Measurements from ENCODE around the gene PITRM1.
A peak's percentile ranks its signal among the peaks of the same experiment; 100 is the strongest.

PITRM1 gene

DNA sequence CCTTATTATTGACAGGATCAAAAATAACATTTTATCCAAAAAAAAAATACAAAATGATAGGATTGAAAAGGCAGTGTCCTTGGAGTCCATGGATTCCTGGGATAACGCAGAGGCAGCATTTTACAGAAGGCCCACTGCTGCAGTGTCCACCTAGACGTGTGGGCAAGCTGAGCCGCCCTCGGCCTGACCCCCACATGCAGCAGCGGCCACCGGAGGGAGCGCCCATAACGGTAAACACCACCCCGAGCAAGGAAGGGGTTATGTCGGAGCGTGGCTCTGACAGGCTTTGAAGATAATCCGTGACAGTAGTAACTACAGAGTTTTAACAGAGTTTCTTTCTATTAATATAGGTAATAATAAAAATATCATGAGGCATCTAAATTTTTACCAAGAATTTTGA is 45.3 kb upstream of the PITRM1 start:
- Histone ChIP-seq H3K27me3 (ENCODE audit: insufficient read depth, low read length, poor library complexity) (no peaks in the 10 kb centered on the region), H3K4me2 (ENCODE audit: low read length) (no peak overlapping the region), H3K9ac (ENCODE audit: low read length) (no peak overlapping the region), H2BK15ac (replicated peaks; ENCODE audit: low read depth) (no peak overlapping the region), H3K79me1 (ENCODE audit: low read length) (no peaks in the 10 kb centered on the region), H3K79me2 (ENCODE audit: control insufficient read depth, insufficient read depth, low read length) (no peaks in the 10 kb centered on the region), H2BK5ac (ENCODE audit: low read length) (no peak overlapping the region), H2BK120ac (ENCODE audit: low read depth, low read length) (no peak overlapping the region), H3K4me1 (ENCODE audit: control insufficient read depth, low read depth, low read length) (peaks cover 3% of the 10 kb centered on the region), H3K23ac (ENCODE audit: low read length) (no peak overlapping the region), H3K18ac (ENCODE audit: low read length) (no peak overlapping the region), H2AK5ac (ENCODE audit: low read length) (no peak overlapping the region), H3K56ac (ENCODE audit: low read length) (no peak overlapping the region), H4K5ac (ENCODE audit: low read length) (no peak overlapping the region), H3K4ac (ENCODE audit: low read depth, low read length) (no peak overlapping the region), H4K8ac (ENCODE audit: low read depth, low read length) (no peak overlapping the region), H3K36me3 (ENCODE audit: control insufficient read depth, insufficient read depth, low read length) (no peaks in the 10 kb centered on the region), H3K4me3 (ENCODE audit: low read length) (no peak overlapping the region), H3K27ac (ENCODE audit: low read depth, low read length) (no peak overlapping the region)
- DNase-seq, result no peak
- no CpG with 5 or more reads among the region's 12 CpGs for WGBS (ENCODE audit: extremely low coverage, insufficient coverage, low lambda C conversion rate)

GRCh38 chr10:3217301-3217700 is 44.7 kb upstream of the PITRM1 start:
- Histone ChIP-seq H3K4me2 (ENCODE audit: low read length) (no peak overlapping the region), H3K4ac (ENCODE audit: low read depth, low read length) (no peak overlapping the region), H2BK15ac (replicated peaks; ENCODE audit: low read depth) (no peak overlapping the region), H4K8ac (ENCODE audit: low read depth, low read length) (no peak overlapping the region), H3K27ac (ENCODE audit: low read depth, low read length) (no peak overlapping the region), H3K56ac (ENCODE audit: low read length) (no peak overlapping the region), H3K4me3 (ENCODE audit: low read length) (no peak overlapping the region), H2BK120ac (ENCODE audit: low read depth, low read length) (no peak overlapping the region), H2AK5ac (ENCODE audit: low read length) (no peak overlapping the region), H3K9ac (ENCODE audit: low read length) (no peak overlapping the region), H3K27me3 (ENCODE audit: insufficient read depth, low read length, poor library complexity) (no peaks in the 10 kb centered on the region), H3K36me3 (ENCODE audit: control insufficient read depth, insufficient read depth, low read length) (no peaks in the 10 kb centered on the region), H3K79me1 (ENCODE audit: low read length) (no peaks in the 10 kb centered on the region), H3K79me2 (ENCODE audit: control insufficient read depth, insufficient read depth, low read length) (no peaks in the 10 kb centered on the region), H2BK5ac (ENCODE audit: low read length) (no peak overlapping the region), H3K23ac (ENCODE audit: low read length) (no peak overlapping the region), H3K18ac (ENCODE audit: low read length) (no peak overlapping the region), H3K4me1 (ENCODE audit: control insufficient read depth, low read depth, low read length) (peaks cover 3% of the 10 kb centered on the region), H4K5ac (ENCODE audit: low read length) (no peak overlapping the region)
- no CpG with 5 or more reads among the region's 2 CpGs for WGBS (ENCODE audit: extremely low coverage, insufficient coverage, low lambda C conversion rate)
- no peak for DNase-seq

GRCh38 chr10:3215153-3215775 is 42.7 kb upstream of the PITRM1 start:
- DNase-seq, result no peak
- H3K23ac ChIP-seq (ENCODE audit: low read length), result no peak overlapping the region
- H4K5ac ChIP-seq (ENCODE audit: low read length), result no peak overlapping the region
- no CpG with 5 or more reads among the region's 14 CpGs for WGBS (ENCODE audit: extremely low coverage, insufficient coverage, low lambda C conversion rate)
- no peak overlapping the region for H3K18ac ChIP-seq (ENCODE audit: low read length)
- no peak overlapping the region for H3K4ac ChIP-seq (ENCODE audit: low read depth, low read length)
- H2AK5ac ChIP-seq (ENCODE audit: low read length), result no peak overlapping the region
- H3K4me3 ChIP-seq (ENCODE audit: low read length), result no peak overlapping the region
- H3K36me3 ChIP-seq (ENCODE audit: control insufficient read depth, insufficient read depth, low read length), result no peaks in the 10 kb centered on the region
- H3K4me1 ChIP-seq (ENCODE audit: control insufficient read depth, low read depth, low read length), result peaks cover 3% of the 10 kb centered on the region
- no peak overlapping the region for H2BK5ac ChIP-seq (ENCODE audit: low read length)
- no peaks in the 10 kb centered on the region for H3K27me3 ChIP-seq (ENCODE audit: insufficient read depth, low read length, poor library complexity)
- no peak overlapping the region for H3K27ac ChIP-seq (ENCODE audit: low read depth, low read length)
- no peak overlapping the region for H3K4me2 ChIP-seq (ENCODE audit: low read length)
- no peaks in the 10 kb centered on the region for H3K79me2 ChIP-seq (ENCODE audit: control insufficient read depth, insufficient read depth, low read length)
- no peak overlapping the region for H2BK15ac ChIP-seq (replicated peaks; ENCODE audit: low read depth)
- H4K8ac ChIP-seq (ENCODE audit: low read depth, low read length), result no peak overlapping the region
- H3K56ac ChIP-seq (ENCODE audit: low read length), result no peak overlapping the region
- H3K9ac ChIP-seq (ENCODE audit: low read length), result no peak overlapping the region
- no peaks in the 10 kb centered on the region for H3K79me1 ChIP-seq (ENCODE audit: low read length)
- no peak overlapping the region for H2BK120ac ChIP-seq (ENCODE audit: low read depth, low read length)

DNA sequence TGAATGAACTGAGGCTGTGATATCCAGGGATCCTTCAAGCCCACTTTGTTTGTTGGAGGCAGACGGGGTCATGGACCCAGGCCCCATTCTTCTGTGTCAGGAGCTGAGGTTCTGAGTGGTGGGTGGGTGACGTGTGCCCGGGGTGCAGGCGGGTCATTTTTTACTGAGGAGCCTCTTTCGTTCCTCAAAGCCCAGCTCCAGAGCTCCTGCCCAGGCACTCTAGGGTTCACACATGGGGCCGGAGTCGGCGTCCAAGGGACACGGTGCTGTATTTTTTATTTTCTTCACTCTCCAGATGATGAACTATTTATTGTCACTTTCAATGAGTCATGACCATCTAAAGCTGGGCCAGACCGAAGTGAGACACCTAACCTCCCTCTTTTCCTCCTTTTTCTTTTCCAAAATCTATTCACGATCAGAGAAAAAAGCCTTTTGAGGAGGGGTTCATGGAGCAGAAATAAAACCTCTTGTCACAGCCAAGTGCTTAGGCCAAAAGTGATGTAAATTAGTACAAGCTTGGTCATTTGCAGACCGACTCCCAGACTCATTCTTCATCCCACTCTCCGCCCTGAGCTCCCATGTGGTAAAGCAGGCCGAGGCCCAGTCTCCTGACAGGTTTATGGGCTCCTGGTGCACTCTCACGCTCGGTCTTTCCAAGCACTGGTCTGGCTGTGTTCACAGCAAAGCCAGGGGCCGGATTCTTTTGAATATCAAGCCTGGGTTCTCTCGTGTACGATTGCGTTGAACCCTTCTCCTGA is 41.4 kb upstream of the PITRM1 start:
- WGBS (ENCODE audit: extremely low coverage, insufficient coverage, low lambda C conversion rate), result no CpG with 5 or more reads among the region's 20 CpGs
- no peak overlapping the region for H3K56ac ChIP-seq (ENCODE audit: low read length)
- H2AK5ac ChIP-seq (ENCODE audit: low read length), result no peak overlapping the region
- H3K4me3 ChIP-seq (ENCODE audit: low read length), result no peak overlapping the region
- H3K27ac ChIP-seq (ENCODE audit: low read depth, low read length), result no peak overlapping the region
- H3K4me2 ChIP-seq (ENCODE audit: low read length), result no peak overlapping the region
- H3K79me2 ChIP-seq (ENCODE audit: control insufficient read depth, insufficient read depth, low read length), result no peaks in the 10 kb centered on the region
- no peak overlapping the region for H3K23ac ChIP-seq (ENCODE audit: low read length)
- H2BK5ac ChIP-seq (ENCODE audit: low read length), result no peak overlapping the region
- H4K8ac ChIP-seq (ENCODE audit: low read depth, low read length), result no peak overlapping the region
- H3K4ac ChIP-seq (ENCODE audit: low read depth, low read length), result no peak overlapping the region
- no peak overlapping the region for H3K9ac ChIP-seq (ENCODE audit: low read length)
- H3K27me3 ChIP-seq (ENCODE audit: insufficient read depth, low read length, poor library complexity), result no peaks in the 10 kb centered on the region
- H3K18ac ChIP-seq (ENCODE audit: low read length), result no peak overlapping the region
- no peak overlapping the region for H4K5ac ChIP-seq (ENCODE audit: low read length)
- no peaks in the 10 kb centered on the region for H3K79me1 ChIP-seq (ENCODE audit: low read length)
- no peak overlapping the region for H2BK15ac ChIP-seq (replicated peaks; ENCODE audit: low read depth)
- H2BK120ac ChIP-seq (ENCODE audit: low read depth, low read length), result no peak overlapping the region
- DNase-seq, result no peak
- peaks cover 3% of the 10 kb centered on the region for H3K4me1 ChIP-seq (ENCODE audit: control insufficient read depth, low read depth, low read length)
- no peaks in the 10 kb centered on the region for H3K36me3 ChIP-seq (ENCODE audit: control insufficient read depth, insufficient read depth, low read length)

DNA sequence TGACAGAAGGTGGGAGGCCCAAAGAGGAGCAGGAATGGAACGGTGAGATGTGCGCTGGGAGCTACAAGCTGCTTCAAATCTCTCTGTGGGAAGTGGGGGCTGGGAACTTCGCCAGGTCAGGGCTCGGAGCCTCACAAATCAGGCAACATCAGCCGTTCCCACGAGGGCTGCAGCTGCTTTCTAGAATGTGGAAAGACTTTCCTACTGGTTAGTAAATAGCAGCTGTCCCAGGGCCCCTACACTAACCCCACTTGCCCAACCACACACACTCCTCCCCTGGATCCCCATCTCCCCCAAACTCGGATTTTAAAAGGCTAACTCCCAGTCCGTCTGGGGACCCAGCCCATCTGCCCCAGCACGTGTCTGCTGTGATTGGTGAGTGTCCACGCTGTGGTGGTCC is 40.6 kb upstream of the PITRM1 start:
- no CpG with 5 or more reads among the region's 10 CpGs for WGBS (ENCODE audit: extremely low coverage, insufficient coverage, low lambda C conversion rate)
- H3K4ac ChIP-seq (ENCODE audit: low read depth, low read length), result no peak overlapping the region

More for the DNA sequence above, 40.6 kb upstream of the PITRM1 start:
- Histone ChIP-seq H3K23ac (ENCODE audit: low read length) (no peak overlapping the region), H3K4me3 (ENCODE audit: low read length) (no peak overlapping the region), H3K79me2 (ENCODE audit: control insufficient read depth, insufficient read depth, low read length) (no peaks in the 10 kb centered on the region), H3K4me2 (ENCODE audit: low read length) (no peak overlapping the region), H3K27ac (ENCODE audit: low read depth, low read length) (no peak overlapping the region), H4K5ac (ENCODE audit: low read length) (no peak overlapping the region), H3K36me3 (ENCODE audit: control insufficient read depth, insufficient read depth, low read length) (no peaks in the 10 kb centered on the region), H2BK120ac (ENCODE audit: low read depth, low read length) (no peak overlapping the region), H3K4me1 (ENCODE audit: control insufficient read depth, low read depth, low read length) (peaks cover 3% of the 10 kb centered on the region), H2BK5ac (ENCODE audit: low read length) (no peak overlapping the region), H3K27me3 (ENCODE audit: insufficient read depth, low read length, poor library complexity) (no peaks in the 10 kb centered on the region), H3K18ac (ENCODE audit: low read length) (no peak overlapping the region), H3K9ac (ENCODE audit: low read length) (no peak overlapping the region), H2BK15ac (replicated peaks; ENCODE audit: low read depth) (no peak overlapping the region), H4K8ac (ENCODE audit: low read depth, low read length) (no peak overlapping the region), H3K56ac (ENCODE audit: low read length) (peak overlapping the region; percentile 51), H3K79me1 (ENCODE audit: low read length) (no peaks in the 10 kb centered on the region), H2AK5ac (ENCODE audit: low read length) (no peak overlapping the region)
- DNase-seq, result peak; percentile 37

All from mesendoderm (in vitro differentiated cells).